ENCODE data around the gene THAP8. TPM values are rescaled to one million over a fixed set of nuclear protein-coding genes. Genes with fewer than 3 reads are reported as not detected.
"Not testable (repeated sequence)": the region's sequence is repeated elsewhere in the genome, so short reads cannot be mapped to it uniquely, and the experiment has no call there.

THAP8 gene
- polyA plus RNA-seq, 1 experiment = 3.9 TPM

DNA sequence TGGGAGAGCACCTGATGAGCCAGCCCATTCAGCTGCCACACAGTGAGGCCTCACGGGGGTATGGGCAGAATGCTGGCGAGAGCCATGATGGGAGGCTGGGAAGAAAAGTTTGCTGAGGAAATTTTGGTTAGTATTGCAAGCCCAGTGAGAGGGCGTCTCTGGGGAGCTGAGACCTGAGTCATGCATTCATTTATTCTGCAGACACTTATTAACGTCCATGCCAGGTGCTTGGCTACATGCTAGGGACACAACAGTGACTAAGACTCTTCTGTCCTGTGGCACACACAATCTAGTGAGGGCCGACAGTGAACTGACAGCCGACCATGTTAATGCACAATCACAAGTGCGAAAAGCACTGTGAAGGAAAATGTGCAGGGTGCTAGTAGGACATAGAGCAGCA lies 27.8 kb upstream of the THAP8 start:
- H3K9me3 ChIP-seq (ENCODE audit: control insufficient read depth, insufficient read depth, low read length) = no peaks in the 10 kb centered on the region
- H3K27me3 ChIP-seq (ENCODE audit: control insufficient read depth, insufficient read depth, low read length) = no peaks in the 10 kb centered on the region
- ChIA-PET POLR2A (no interaction called here), CTCF (interaction anchor here (0.6 kb wide), 1 partner anchor 82 kb away, joined by 6 read pairs; no protein-coding TSS in a partner anchor)
- H3K4me3 ChIP-seq (ENCODE audit: low read depth, low read length) = no peak overlapping the region
- H3K27ac ChIP-seq (ENCODE audit: low read depth, low read length) = no peak overlapping the region
- no peak for DNase-seq (ENCODE audit: low read depth, low spot score)
- TF ChIP-seq, protein P1, sequence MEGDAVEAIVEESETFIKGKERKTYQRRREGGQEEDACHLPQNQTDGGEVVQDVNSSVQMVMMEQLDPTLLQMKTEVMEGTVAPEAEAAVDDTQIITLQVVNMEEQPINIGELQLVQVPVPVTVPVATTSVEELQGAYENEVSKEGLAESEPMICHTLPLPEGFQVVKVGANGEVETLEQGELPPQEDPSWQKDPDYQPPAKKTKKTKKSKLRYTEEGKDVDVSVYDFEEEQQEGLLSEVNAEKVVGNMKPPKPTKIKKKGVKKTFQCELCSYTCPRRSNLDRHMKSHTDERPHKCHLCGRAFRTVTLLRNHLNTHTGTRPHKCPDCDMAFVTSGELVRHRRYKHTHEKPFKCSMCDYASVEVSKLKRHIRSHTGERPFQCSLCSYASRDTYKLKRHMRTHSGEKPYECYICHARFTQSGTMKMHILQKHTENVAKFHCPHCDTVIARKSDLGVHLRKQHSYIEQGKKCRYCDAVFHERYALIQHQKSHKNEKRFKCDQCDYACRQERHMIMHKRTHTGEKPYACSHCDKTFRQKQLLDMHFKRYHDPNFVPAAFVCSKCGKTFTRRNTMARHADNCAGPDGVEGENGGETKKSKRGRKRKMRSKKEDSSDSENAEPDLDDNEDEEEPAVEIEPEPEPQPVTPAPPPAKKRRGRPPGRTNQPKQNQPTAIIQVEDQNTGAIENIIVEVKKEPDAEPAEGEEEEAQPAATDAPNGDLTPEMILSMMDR (IDR thresholded peaks at IDR 0.05; ENCODE audit: low read depth, low read length) = no peak

GRCh38 chr19:36081385-36081784 lies 27.3 kb upstream of the THAP8 start:
- Histone ChIP-seq H3K27me3 (ENCODE audit: control insufficient read depth, insufficient read depth, low read length) (no peaks in the 10 kb centered on the region), H3K27ac (ENCODE audit: low read depth, low read length) (no peak overlapping the region), H3K9me3 (ENCODE audit: control insufficient read depth, insufficient read depth, low read length) (no peaks in the 10 kb centered on the region), H3K4me3 (ENCODE audit: low read depth, low read length) (no peak overlapping the region)
- CTCF ChIA-PET = no interaction called here
- DNase-seq (ENCODE audit: low read depth, low spot score) = no peak
- POLR2A ChIA-PET = no interaction called here
- TF ChIP-seq, protein P1 (IDR thresholded peaks at IDR 0.05; ENCODE audit: low read depth, low read length) = no peak

GRCh38 chr19:36079389-36079945 lies 25.4 kb upstream of the THAP8 start:
- H3K9me3 ChIP-seq (ENCODE audit: control insufficient read depth, insufficient read depth, low read length) = no peaks in the 10 kb centered on the region
- DNase-seq (ENCODE audit: low read depth, low spot score) = no peak
- TF ChIP-seq, protein P1 (IDR thresholded peaks at IDR 0.05; ENCODE audit: low read depth, low read length) = no peak

GRCh38 chr19:36073121-36073876 lies 19.2 kb upstream of the THAP8 start:
- ChIA-PET CTCF (no interaction called here), POLR2A (no interaction called here)
- TF ChIP-seq, protein P1 (IDR thresholded peaks at IDR 0.05; ENCODE audit: low read depth, low read length) = no peak
- no peaks in the 10 kb centered on the region; the same call in 1 of the 2 replicates for H3K9me3 ChIP-seq (ENCODE audit: control insufficient read depth, insufficient read depth, low read length)
- no peak for DNase-seq (ENCODE audit: low read depth, low spot score)
- H3K4me3 ChIP-seq (ENCODE audit: low read depth, low read length) = no peak overlapping the region
- H3K27me3 ChIP-seq (ENCODE audit: control insufficient read depth, insufficient read depth, low read length) = no peaks in the 10 kb centered on the region
- no peak overlapping the region for H3K27ac ChIP-seq (ENCODE audit: low read depth, low read length)

More at GRCh38 chr19:36079389-36079945, 25.4 kb upstream of the THAP8 start:
- POLR2A ChIA-PET = no interaction called here
- Histone ChIP-seq H3K27me3 (ENCODE audit: control insufficient read depth, insufficient read depth, low read length) (no peaks in the 10 kb centered on the region), H3K27ac (ENCODE audit: low read depth, low read length) (no peak overlapping the region), H3K4me3 (ENCODE audit: low read depth, low read length) (no peak overlapping the region)
- CTCF ChIA-PET = interaction anchor here (1.7 kb wide), 1 partner anchor 25 kb away, joined by 3 read pairs; the partner anchor contains the start of gene THAP8

GRCh38 chr19:36072081-36072480 lies 18.0 kb upstream of the THAP8 start:
- ChIA-PET POLR2A (no interaction called here), CTCF (no interaction called here)
- H3K9me3 ChIP-seq (ENCODE audit: control insufficient read depth, insufficient read depth, low read length) = no peaks in the 10 kb centered on the region; the same call in 1 of the 2 replicates
- DNase-seq (ENCODE audit: low read depth, low spot score) = no peak
- TF ChIP-seq, protein P1 (IDR thresholded peaks at IDR 0.05; ENCODE audit: low read depth, low read length) = no peak
- no peak overlapping the region for H3K4me3 ChIP-seq (ENCODE audit: low read depth, low read length)
- no peaks in the 10 kb centered on the region for H3K27me3 ChIP-seq (ENCODE audit: control insufficient read depth, insufficient read depth, low read length)
- H3K27ac ChIP-seq (ENCODE audit: low read depth, low read length) = no peak overlapping the region

DNA sequence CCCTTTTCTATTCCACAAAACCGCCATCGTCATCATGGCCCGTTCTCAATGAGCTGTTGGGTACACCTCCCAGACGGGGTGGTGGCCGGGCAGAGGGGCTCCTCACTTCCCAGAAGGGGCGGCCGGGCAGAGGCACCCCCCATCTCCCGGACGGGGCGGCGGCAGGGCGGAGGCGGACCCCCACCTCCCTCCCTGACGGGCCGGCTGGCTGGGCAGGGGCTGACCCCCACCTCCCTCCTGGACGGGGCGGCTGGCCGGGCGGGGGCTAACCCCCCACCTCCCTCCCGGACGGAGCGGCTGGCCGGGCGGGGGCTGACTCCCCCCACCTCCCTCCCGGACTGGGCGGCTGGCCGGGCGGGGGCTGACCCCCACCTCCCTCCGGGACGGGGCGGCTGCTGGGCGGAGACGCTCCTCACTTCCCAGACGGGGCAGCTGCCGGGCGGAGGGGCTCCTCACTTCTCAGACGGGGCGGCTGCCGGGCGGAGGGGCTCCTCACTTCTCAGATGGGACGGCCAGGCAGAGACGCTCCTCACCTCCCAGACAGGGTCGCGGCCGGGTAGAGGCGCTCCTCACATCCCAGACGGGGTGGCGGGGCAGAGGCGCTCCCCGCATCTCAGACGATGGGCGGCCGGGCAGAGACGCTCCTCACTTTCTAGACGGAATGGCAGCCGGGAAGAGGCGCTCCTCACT lies 14.9 kb upstream of the THAP8 start:
- DNase-seq (ENCODE audit: low read depth, low spot score); H3K9me3 ChIP-seq (ENCODE audit: control insufficient read depth, insufficient read depth, low read length); CTCF ChIA-PET; H3K27me3 ChIP-seq (ENCODE audit: control insufficient read depth, insufficient read depth, low read length); POLR2A ChIA-PET; H3K27ac ChIP-seq (ENCODE audit: low read depth, low read length); H3K4me3 ChIP-seq (ENCODE audit: low read depth, low read length): not testable (repeated sequence)
